Neural crest cell (in vitro differentiated cells): ENCODE results near the gene TMEM212. TPM values are rescaled to one million over a fixed set of nuclear protein-coding genes. Genes with fewer than 3 reads are reported as not detected.

Experiments used
- DNase-seq: peaks from one replicate; pipeline ENCODE4 v3.0.0; 2021; ENCODE audit warnings: low read depth, mixed read lengths, low spot score
- H3K27ac Mint-ChIP-seq: one replicate; pipeline ENCODE4 v1.8.0; 2021; ENCODE audit warnings: mild to moderate bottlenecking, mixed read lengths; ENCODE audit not compliant: unreplicated experiment
- H3K27me3 Mint-ChIP-seq: 2 replicates; pipeline ENCODE4 v1.8.0; 2021; ENCODE audit warnings: low read depth, mild to moderate bottlenecking, mixed read lengths
- H3K36me3 Mint-ChIP-seq: 2 replicates; pipeline ENCODE4 v1.8.0; 2021; ENCODE audit warnings: low read depth, mild to moderate bottlenecking, mixed read lengths
- H3K4me1 Mint-ChIP-seq: 2 replicates; pipeline ENCODE4 v1.8.0; 2021; ENCODE audit warnings: mixed read lengths
- H3K4me3 Mint-ChIP-seq: one replicate; pipeline ENCODE4 v1.8.0; 2021; ENCODE audit warnings: mild to moderate bottlenecking, mixed read lengths
- H3K9me3 Mint-ChIP-seq: 2 replicates; pipeline ENCODE4 v1.8.0; 2021; ENCODE audit warnings: mixed read lengths
- CTCF ChIP-seq: fragments of 200-600 bp; sonication (generic); conservative IDR thresholded peaks from 2 replicates; pipeline ENCODE4 v1.5.0; 2021; ENCODE audit warnings: antibody characterized with exemption, mild to moderate bottlenecking
- long read RNA-seq: library from polyadenylated mRNA; unstranded; transcript quantifications from one replicate; pipeline ENCODE4 v2.0.0, GENCODE V29; 2020
- total RNA-seq: library from RNA; stranded (reverse); gene quantifications from 2 replicates; pipeline ENCODE4 v1.2.1, GENCODE V29; 2021

The TMEM212 gene
- not detected in 2 replicates for total RNA-seq
- long read RNA-seq: 0 reads

- no peak within 1 kb of the TSS for H3K27ac Mint-ChIP-seq
- H3K4me1 Mint-ChIP-seq: peaks cover 32% of the 10 kb centered on the region
- H3K9me3 Mint-ChIP-seq: peaks cover 3% of the 10 kb centered on the region
- H3K36me3 Mint-ChIP-seq: no peaks in the 10 kb centered on the region
- H3K4me3 Mint-ChIP-seq: no peak within 1 kb of the TSS
- no peaks in the 10 kb centered on the region for H3K27me3 Mint-ChIP-seq
- DNase-seq: no peak
- no peak for TF ChIP-seq CTCF
Observed at GRCh38 chr3:171842864-171843518, at the start of gene TMEM212. TSS of gene TMEM212 (plus strand) at chr3:171843349. CDS start at chr3:171843384, 35 bp downstream.

DNA sequence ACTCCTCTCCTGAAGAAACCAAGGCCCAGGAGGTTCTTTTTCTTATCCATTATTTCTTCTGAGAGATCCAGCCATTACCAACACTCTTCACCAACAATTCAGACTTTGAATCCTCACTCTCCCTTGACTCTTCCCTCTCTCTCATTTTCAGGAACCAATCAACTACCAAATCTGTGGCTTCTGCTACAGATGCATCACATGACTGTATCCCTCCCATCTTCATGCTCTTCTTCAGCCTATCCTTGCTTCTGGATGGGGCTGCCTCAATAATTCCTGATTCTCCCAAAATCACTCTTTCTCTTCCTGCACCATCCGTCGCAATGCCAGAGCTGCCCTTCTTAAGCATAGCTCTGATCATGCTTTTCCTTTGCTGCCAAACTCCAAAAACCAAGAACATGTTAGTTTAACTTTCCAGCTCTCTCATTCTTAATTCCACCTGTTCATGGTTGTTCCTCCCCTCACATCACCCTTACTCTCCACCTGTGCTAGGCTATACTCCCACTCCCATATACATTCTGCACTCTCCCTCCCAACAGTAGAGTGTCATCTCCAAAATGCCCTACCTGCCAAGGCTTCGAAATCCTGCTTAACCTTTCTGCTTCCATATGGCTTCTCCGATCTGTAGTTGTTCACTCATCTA is 46.4 kb upstream of the TMEM212 start:
- peaks cover 6% of the 10 kb centered on the region for H3K4me1 Mint-ChIP-seq
- H3K9me3 Mint-ChIP-seq: no peaks in the 10 kb centered on the region
- H3K36me3 Mint-ChIP-seq: no peaks in the 10 kb centered on the region
- H3K27ac Mint-ChIP-seq: no peak overlapping the region
- no peak for DNase-seq
- H3K27me3 Mint-ChIP-seq: no peaks in the 10 kb centered on the region
- TF ChIP-seq CTCF: no peak
- H3K4me3 Mint-ChIP-seq: no peak overlapping the region

DNA sequence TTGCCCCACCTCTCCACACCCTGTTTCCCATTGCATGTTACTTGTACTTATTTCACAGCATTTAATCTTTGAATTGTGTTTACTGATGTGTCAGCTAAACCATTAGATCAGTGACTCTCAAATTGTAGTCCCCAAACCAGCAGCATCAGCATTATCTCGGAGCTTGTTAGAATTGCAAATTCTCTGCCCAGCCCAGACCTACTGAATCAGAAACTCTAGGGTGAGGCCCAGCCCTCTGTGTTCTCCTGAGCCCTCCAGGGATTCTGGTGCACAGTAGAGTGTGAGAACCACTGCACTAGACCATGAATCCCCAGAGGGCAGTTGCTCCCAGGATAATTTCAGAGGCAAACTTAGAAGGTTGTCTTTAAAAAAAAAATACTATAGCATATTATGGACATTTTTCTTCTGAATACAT is 45.9 kb upstream of the TMEM212 start:
- no peaks in the 10 kb centered on the region for H3K9me3 Mint-ChIP-seq
- H3K36me3 Mint-ChIP-seq: no peaks in the 10 kb centered on the region
- H3K27ac Mint-ChIP-seq: no peak overlapping the region
- peaks cover under 1% of the 10 kb centered on the region for H3K4me1 Mint-ChIP-seq
- no peak for DNase-seq
- H3K27me3 Mint-ChIP-seq: no peaks in the 10 kb centered on the region
- no peak overlapping the region for H3K4me3 Mint-ChIP-seq
- no peak for TF ChIP-seq CTCF

GRCh38 chr3:171797873-171798272 is 45.3 kb upstream of the TMEM212 start:
- Mint-ChIP-seq H3K27me3 (no peaks in the 10 kb centered on the region), H3K27ac (no peak overlapping the region), H3K36me3 (no peaks in the 10 kb centered on the region), H3K9me3 (no peaks in the 10 kb centered on the region), H3K4me3 (no peak overlapping the region), H3K4me1 (no peaks in the 10 kb centered on the region)
- DNase-seq: no peak
- no peak for TF ChIP-seq CTCF

GRCh38 chr3:171799501-171799900 is 43.6 kb upstream of the TMEM212 start:
- no peaks in the 10 kb centered on the region for H3K27me3 Mint-ChIP-seq
- TF ChIP-seq CTCF: no peak
- DNase-seq: no peak
- peaks cover 2% of the 10 kb centered on the region for H3K4me1 Mint-ChIP-seq
- no peaks in the 10 kb centered on the region for H3K9me3 Mint-ChIP-seq
- H3K36me3 Mint-ChIP-seq: no peaks in the 10 kb centered on the region
- no peak overlapping the region for H3K27ac Mint-ChIP-seq
- H3K4me3 Mint-ChIP-seq: no peak overlapping the region
